Ramos (cell line): ENCODE results near the gene TNS3.

Source experiments
- in situ Hi-C: fragments of 300-500 bp; cut with MboI; formaldehyde crosslinking; loops from one replicate; pipeline ENCODE4 v1.14.3; 2022; ENCODE audit warnings: low sequenced_read_pairs; ENCODE audit not compliant: unreplicated experiment

The TNS3 gene

DNA sequence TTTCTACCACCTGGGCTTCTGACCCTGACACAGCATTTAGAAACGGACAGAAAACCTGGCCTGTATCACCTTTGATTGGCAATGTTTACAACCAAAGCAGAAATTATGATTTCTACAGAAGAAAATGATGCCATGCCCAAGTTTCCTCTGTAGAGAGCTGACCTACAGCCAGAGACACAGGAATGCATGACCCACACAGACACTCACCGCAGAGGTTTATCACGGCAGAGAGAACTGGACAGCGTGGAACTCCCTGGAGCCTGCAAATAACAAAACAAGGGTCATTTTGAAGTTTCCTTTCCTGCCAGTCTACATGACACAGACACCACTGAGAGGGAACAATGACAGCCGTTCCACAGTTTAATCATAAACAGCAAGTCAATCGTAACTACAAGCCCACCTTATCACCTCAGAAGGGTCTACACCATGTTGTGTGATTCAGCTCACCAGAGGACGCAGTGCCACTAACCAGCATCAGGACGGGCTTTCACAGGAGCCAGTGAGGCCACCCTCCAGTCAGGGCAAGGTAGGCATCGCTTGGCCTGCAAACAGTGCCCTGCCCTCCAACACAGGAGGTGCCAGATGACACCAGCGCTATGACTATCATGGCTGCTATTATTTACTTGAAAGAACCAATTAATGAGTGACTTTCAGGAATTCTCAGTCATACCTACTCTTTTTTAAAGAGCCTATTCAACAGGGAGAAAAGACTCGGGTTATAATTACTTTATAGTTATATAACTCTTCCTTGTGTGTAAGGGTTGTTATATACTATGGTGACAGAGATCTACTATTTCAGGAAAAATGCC is 139.9 kb downstream of the TNS3 start:
- in situ Hi-C loops, result loop anchor here (10.0 kb wide), 1 partner anchor 373 kb away; no protein-coding TSS in a partner anchor

DNA sequence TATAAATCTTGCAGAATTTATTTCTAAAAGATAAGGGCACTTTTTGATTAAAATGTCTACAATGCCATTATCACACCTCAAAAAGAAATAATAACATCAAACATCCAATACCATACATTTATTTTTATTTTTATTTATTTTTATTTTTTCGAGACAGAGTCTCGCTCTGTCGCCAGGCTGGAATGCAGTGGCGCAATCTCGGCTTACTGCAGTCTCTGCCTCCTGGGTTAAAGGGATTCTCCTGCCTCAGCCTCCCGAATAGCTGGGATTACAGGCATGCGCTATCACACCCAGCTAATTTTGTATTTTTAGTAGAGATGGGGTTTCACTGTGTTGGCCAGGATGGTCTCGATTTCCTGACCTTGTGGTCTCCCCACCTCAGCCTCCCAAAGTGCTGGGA is 140.9 kb downstream of the TNS3 start:
- in situ Hi-C loops, result loop anchor here (10.0 kb wide), 1 partner anchor 374 kb away; no protein-coding TSS in a partner anchor

DNA sequence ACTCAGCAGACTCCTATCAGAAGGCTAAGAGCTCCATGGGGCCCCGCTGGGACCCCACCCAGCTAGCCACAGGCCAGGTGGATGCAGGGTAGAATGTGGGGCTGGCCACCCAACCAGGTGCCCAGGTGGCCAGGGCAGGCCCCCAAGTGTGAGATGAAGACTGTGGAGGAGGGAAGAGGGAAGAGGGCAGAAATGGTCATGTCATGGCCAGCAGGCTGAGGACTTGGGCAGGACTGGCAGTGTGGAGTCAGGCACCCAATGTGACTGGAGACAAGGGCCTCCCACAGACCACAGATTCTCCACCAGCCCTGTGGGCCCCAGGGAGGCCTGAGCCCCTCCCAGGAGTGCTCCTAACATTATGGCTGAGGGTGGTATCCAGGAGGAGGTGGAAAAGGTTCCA is 141.6 kb downstream of the TNS3 start:
- in situ Hi-C loops, result loop anchor here (10.0 kb wide), 1 partner anchor 374 kb away; no protein-coding TSS in a partner anchor

DNA sequence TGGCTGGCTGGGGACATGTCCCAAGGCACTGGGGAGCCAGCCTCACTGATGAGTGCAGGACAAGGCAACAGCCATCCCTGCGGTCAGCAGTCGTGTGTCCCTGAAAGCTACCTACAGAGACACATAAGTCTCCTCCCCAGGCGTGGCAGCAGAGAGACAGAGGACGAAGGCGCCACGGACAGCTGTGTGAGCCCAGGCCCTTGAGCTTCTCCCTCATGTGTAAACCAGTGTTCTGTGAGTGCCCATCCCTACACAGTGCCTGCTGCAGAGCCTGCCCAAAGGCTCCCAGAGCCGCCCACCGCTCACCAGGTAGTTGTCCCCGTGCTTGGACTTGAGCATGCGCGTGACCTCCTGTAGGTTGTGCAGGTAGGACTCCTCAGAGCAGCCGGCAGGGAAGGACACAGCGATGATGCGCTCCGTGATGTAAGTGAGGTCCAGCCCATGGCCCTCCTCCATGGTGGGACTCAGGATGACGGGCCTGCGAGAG is 142.7 kb downstream of the TNS3 start:
- in situ Hi-C loops, result no loop called here

DNA sequence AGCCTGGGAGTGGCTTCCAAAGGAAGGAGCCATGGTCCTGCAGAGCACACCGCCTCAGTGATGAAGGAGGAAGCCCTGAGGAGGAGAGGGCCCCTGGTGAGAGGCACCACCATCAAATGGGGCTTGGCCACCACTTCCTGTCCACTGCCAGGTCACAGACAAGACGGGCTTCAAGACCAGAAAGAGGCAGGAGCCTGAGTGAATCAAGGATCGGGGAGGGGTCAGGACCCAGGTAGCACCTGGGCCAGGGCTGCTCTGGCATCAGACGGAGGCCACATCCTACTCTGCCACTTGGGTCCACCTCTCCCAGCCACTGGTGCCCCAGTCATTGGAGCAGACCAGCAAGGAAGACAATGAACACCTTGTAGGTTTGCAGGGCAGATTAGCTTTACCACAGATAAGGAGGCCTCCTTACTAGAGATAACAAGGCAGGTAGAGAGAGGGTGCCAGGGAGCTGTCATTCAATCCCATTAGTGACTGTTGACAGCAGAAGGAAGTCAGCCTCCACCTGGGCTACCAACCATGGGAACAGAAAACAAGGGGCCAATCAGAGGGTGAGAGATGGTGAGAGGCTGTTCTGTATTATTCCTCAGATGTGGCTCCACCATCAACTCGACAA is 143.4 kb downstream of the TNS3 start:
- in situ Hi-C loops, result no loop called here

DNA sequence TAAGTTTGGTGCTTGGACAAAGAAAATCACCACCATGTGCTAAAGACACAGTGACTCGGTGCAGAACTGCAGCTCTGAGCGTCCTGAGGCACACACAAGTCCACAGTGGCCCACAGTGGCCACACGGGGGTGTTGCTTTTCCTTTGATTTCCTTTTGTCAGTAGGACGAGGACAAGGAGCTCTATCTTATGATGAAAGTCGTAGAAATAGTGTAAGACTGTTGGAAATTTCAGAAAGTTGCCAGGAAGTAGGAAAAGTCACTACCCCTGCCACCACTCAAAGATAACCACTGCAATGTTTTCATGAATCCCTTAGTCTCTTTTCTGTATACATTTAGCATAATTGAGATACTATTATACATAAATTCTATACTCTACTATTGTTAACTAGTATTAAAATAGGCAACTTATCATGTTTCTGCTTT is 146.0 kb downstream of the TNS3 start:
- in situ Hi-C loops, result no loop called here

DNA sequence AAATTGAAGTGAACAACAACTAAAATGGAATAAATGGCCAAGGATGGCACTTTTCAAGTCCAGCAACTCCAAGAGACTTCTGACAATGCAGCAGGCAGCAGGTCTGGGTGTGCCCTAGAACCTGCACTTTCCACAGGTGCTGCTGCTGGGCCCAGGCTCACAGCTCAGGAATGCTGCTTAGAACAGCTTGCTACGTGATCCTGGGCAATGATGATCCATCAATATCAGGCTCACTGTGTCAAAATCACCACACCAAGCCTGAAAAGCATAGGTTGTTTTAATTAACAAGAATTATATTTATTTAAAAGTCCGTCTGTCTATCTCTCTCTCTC is 148.4 kb downstream of the TNS3 start:
- in situ Hi-C loops, result no loop called here

DNA sequence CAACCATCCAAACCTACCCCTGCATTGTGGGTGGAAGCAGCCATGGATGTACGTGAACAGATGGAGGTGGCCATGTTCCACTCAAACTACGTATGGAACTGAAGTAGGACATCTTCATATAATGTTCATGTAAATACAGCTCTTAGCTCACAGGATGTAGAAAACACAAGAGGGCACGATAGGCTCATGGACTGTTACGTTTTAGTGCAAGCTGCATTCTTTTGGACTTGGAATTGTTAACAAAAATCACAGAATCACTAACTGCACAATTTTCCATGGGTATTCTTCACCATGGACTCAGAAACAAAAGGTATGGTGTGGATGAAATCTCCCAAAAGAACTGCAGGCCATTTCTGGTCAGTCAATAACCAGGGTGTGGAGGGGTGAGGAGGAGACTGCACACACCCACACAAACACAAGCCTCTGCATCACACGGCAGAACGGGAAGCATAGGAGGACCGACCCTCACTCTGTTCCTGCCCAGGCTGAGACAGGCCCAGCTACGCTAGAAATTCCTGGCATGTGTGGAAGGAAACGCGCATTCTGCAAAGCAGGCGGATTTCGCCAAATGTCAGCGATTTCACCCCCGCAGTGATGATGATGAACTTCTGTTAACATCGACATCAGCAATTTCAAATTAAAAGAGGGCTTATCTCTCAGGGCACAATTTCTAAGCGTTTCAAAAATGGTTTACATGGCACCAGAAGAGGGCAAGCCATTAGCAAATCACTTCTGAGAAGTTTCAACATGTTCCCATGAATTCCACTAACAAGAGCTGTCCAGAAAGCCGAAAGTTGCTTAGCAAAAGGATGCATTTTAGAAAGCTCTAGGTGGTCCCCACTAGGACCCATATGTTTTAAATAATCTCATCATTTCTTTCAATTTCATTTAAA is 149.0 kb downstream of the TNS3 start:
- in situ Hi-C loops, result no loop called here

DNA sequence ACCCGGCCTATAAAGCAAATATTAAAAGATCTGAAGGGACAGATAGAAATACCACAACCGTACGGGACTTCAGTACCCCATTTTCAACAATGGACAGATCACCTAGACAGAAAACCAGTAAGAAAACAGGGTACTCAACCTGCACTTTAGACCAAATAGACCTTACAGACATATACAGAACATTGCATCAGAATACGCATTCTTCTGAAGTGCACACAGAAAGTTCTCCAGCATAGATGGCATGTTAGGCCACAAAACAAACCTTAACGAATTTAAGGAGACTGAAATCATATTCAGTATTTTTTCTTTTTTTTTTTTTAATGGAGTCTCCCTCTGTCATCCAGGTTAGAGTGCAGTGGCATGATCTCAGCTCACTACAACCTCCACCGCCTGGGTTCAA is 151.5 kb downstream of the TNS3 start:
- in situ Hi-C loops, result no loop called here

DNA sequence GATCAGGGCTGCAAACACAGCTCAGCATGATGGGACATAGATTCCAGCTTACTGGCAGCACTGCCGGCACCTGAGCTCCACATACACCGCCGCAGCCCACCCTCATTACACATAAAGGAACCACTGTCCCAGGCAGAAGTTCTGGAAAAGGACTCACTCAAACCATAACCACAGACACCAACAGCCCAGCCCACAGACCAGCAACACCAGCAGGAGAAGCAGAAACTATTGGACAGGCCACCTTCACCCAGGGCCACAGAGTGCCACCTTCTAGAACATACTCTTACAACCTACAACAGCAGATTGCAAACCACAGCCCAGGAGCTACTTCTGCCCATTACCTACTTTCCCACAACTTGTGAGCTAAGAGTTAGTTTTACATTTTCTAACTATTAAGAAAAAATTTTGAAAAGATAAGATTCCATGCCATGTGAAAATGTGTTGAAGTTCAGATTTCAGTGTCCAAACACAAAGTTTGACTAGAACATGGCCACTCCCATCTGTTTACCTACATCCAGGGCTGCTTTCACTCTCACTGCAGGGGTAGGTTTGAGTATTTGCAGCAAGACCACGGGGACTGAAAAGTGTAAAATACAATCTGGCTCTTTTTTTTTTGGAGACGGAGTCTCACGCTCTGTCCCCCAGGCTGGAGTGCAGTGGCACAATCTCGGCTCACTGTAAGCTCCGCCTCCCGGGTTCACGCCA is 153.0 kb downstream of the TNS3 start:
- in situ Hi-C loops, result no loop called here

DNA sequence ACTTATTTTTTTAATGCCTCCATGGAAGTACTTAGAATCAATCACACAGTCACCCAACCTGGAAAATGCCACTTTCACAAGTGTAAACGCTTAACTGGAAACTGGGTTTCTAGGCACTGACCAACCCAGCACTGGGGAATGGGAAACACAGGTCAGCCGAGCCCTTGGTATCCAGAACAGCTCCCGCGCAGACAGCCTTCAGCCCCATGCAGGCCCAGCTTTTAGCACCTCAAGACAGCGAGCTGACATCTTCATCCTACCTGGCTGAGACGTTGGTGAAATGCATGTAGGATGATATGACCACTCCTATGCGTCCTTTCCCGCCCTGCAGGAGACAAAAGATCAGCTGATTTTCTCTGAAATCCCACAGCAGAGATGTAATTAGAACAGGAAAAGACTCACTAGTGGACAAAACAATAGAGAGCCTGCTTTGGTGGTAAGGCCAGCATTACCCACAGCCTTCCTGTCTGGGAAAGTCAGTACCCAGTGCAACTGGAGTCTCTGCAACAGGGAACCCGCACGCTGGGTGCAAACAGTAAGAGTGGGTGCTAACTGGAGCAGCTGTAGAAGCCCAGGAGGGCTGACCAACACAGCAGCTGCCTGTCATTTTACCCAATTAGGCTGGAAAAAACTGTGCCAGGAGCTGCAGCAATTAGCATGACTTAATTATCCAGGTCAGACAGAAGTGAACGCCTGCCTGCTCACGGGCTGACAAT is 153.7 kb downstream of the TNS3 start:
- in situ Hi-C loops, result no loop called here

DNA sequence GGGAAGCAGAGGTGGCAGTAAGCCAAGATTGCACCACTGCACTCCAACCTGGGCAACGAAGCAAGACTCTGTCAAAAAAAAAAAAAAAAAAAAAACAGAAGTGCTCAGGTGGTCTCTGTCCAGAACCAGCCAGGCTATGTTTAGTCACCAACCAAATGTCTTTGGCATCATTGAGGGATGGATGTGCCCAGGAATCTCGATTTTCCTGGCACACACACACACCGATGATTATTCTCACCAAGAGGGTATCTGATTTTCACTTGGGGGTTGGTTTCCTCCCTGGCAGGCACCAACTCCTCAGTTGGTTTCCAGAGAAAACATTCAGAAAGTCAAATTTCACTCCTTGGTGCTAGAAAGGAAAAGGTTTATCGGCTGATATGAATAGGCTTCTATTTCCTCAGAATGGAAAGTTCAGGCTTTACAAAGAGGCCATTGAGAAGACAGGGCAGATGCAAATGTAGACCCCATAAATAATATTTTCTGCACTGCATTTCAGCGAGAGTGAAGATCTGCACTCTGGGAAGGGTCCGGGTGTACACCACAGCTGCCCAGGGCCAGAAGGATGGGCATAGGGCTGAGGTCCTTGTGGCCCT is 154.8 kb downstream of the TNS3 start:
- in situ Hi-C loops, result no loop called here

DNA sequence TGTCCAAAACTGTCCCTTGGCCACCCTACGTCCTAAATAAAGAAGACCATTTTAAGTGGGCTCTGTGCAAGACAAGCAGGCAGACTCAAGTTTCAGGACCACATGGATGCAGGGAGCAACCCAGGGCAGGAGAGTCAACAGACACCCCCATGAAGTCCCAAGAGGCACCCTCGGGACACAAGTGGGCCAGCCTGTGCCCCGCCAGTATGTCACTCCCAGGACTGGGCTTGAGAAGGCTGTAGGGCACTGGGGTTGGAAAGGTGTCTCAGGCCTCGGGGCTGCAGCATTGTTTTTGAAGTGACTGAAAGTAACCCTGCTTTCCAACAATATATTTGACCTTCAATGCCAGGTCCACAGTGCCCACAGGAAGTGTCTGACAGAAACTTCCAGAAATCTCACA is 157.4 kb downstream of the TNS3 start:
- in situ Hi-C loops, result no loop called here

DNA sequence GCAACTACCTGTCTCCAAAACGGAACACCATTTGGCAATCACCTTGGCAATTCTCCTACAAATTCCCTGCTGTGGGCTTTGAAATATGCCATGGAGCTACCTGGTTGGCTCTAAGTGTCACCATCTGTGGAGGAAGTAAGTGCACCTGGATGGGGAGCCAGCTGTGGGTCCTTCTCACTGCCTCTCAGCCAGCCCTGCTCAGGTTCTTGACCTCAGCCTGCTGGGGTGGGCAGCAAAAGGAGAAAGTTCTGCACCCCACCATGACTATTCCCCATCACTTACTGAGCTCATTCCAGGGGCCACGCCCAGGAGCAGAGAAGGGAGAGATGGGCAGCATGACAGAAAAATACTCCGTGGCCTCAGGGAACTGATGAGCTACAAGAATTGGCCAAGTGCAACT is 158.7 kb downstream of the TNS3 start:
- in situ Hi-C loops, result no loop called here

DNA sequence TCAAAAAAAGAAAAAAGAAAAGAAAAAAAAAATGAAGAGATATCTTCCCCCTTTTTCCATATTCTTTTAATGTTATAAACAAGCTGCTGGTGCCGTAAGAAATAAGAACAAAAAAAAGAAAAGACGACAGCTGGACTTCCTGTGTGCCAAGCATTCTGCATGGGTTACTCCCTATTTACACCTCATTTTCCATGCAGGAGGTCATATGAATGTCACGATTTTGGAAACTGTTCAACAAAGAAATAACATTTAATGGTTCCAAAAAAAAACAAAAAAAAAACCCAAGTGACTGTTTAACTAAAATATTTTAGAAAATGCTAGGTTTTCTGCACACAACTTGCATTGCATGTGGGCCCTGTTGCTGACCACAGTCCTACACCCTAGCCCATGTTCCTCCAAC is 159.3 kb downstream of the TNS3 start:
- in situ Hi-C loops, result no loop called here

DNA sequence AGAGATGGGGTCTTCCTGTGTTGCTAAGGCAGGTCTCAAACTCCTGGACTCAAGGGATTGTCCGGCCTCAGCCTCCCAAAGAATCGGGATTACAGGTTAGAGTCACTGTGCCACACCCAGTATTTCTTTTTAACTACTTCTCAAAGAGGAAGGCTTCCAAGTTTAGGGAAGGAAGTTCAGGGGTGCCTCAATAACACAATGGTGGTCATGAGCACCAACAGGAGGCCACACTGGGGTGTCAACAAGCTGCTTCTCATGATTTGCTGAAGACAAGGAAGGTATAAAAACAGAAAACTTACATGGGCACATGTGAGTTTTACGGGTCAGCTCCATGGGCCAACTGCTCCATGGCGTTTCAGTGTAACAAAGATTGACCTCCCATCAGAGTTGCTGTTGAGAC is 160.5 kb downstream of the TNS3 start:
- in situ Hi-C loops, result no loop called here

DNA sequence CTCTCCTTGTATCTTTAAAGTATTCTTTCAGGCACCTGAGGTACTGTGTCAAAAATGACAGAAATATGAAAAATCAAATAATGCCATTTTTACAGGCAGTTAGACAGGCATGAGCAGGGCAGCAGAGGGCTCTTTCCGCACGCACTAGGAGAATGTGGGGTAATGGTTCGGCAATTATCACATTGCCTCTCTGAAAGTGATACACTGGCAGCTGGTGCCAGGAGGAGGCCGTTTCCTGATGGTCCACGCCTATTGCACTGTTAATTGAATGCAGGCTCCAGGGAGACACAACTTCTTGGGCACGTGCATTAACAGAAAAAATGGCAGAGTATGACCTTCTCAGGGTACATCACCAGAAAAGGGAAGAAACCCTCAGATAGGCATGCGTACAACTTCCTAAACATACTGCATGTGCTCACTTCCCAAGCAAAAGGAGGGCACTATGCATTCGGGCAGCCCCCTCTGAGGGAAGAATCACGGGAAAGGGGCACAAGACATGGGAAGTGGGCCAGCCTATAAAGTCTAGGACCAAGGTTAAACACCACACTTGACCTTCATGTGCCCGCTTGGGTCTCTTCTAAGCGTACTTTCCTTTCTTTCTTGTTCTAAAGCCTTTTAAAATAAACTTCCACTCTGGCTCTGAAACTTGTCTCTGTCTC is 161.7 kb downstream of the TNS3 start:
- in situ Hi-C loops, result no loop called here

DNA sequence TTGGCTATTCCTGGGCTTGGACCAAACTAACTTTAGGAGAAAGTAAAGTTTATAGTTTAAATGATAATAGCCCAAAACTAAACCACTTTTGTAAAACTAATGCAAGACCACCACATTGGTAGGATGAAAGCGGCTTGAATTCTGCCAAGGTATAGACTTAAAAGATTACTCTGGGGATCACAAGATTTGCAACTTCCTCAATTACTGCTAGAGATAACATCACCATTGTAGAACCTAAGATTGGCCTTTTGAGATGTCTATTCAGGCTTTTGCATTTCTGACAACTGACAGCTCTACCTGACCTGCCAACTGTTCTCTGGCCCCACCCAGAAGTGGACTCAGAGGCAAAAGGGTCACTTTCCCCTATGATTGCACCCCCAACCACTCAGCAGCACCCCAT is 162.4 kb downstream of the TNS3 start:
- in situ Hi-C loops, result no loop called here
